HCT116 (cell line): ENCODE measurements around the gene STK39. TPM values are rescaled to one million over a fixed set of nuclear protein-coding genes. Genes with fewer than 3 reads are reported as not detected.

ENCODE experiments used
- ATAC-seq: fragments of 200-7000 bp; cut with Tn5 transposase; 2 replicates; pipeline ENCODE4 v1.9.1; 2020; ENCODE audit warnings: mild to moderate bottlenecking, moderate library complexity
- BruUV-seq: library from RNA; stranded (reverse); fragments of 400-500 nt; replicated peaks from 2 replicates; lab custom pipeline; 2021; lab: Mats Ljungman, UMichigan
- CTCF ChIA-PET: fragments of 300-600 bp; sonication (Branson Sonifier 250); formaldehyde crosslinking; loops from one replicate; lab custom pipeline; 2021; ENCODE audit warnings: antibody characterized with exemption; lab: Charles Lee
- POLR2A ChIA-PET: fragments of 300-600, 350-600 bp; sonication (Branson Sonifier 250); formaldehyde crosslinking; loops from one replicate; lab custom pipeline; 2021; ENCODE audit warnings: antibody characterized with exemption; lab: Charles Lee
- RAD21 ChIA-PET, 2 experiments: fragments of 300-600 bp; sonication (Branson Sonifier 250); formaldehyde crosslinking; loops; one replicate each; lab custom pipeline; 2023; ENCODE audit warnings: low total read pairs in 2 of 2; ENCODE audit not compliant: uncharacterized antibody in 2 of 2, unreplicated experiment in 2 of 2, low non-redundant PET in 1 of 2; lab: Charles Lee
- DNase-seq: peaks from one replicate; pipeline ENCODE4 v3.0.0-alpha.2; 2010; ENCODE audit warnings: low read depth, low spot score
- H2AFZ ChIP-seq: fragments of 200-600 bp; shearing (Covaris generic), sonication (generic); 2 replicates; pipeline ENCODE4 v1.6.1; 2017; ENCODE audit warnings: low read depth, mixed run types, mixed read lengths, antibody characterized with exemption, low read length; ENCODE audit not compliant: poor library complexity, severe bottlenecking
- H3K27ac ChIP-seq: 2 replicates; pipeline ENCODE4 v1.5.1; 2012; ENCODE audit warnings: low read depth, low read length
- H3K27me3 ChIP-seq: fragments of 200-600 bp; sonication (generic); 2 replicates; pipeline ENCODE4 v1.6.1; 2016; ENCODE audit warnings: mixed run types, low read length, mixed read lengths; ENCODE audit not compliant: insufficient read depth
- H3K36me3 ChIP-seq, 2 experiments: fragments of 200-500 bp in 1 of 2; fragments of 200-600 bp in 1 of 2; sonication (Bioruptor generic) in 1 of 2; sonication (generic) in 1 of 2; 2 replicates each; pipeline versions ENCODE4 v1.5.1 to v1.6.1; 2014 to 2016; ENCODE audit warnings: low read length in 2 of 2, inconsistent platforms in 1 of 2, mixed read lengths in 1 of 2, mixed run types in 1 of 2; ENCODE audit not compliant: insufficient read depth in 2 of 2, control insufficient read depth in 1 of 2
- H3K4me1 ChIP-seq, 2 experiments: fragments of 200-600 bp in 1 of 2; sonication (generic) in 1 of 2; 2 replicates each; pipeline versions ENCODE4 v1.5.1 to v1.6.1; 2012 to 2017; ENCODE audit warnings: low read length in 2 of 2, inconsistent platforms in 1 of 2, mild to moderate bottlenecking in 1 of 2, mixed read lengths in 1 of 2, mixed run types in 1 of 2, moderate library complexity in 1 of 2; ENCODE audit not compliant: insufficient read depth in 2 of 2, control insufficient read depth in 1 of 2
- H3K4me2 ChIP-seq: fragments of 200-600 bp; sonication (generic); 2 replicates; pipeline ENCODE4 v1.6.1; 2017; ENCODE audit warnings: mixed run types, low read length, mixed read lengths
- H3K4me3 ChIP-seq, 2 experiments: fragments of 200-600 bp in 1 of 2; sonication (generic) in 1 of 2; replicated peaks in 1 of 2; 2 replicates each; pipeline ENCODE4 v1.5.1; 2011 to 2016; ENCODE audit warnings: low read length in 2 of 2, control low read depth in 1 of 2, low read depth in 1 of 2, mild to moderate bottlenecking in 1 of 2, mixed read lengths in 1 of 2, mixed run types in 1 of 2
- H3K79me2 ChIP-seq: fragments of 200-600 bp; sonication (generic); 2 replicates; pipeline ENCODE4 v1.6.1; 2017; ENCODE audit warnings: mild to moderate bottlenecking, mixed run types, low read length, moderate library complexity, mixed read lengths; ENCODE audit not compliant: insufficient read depth
- H3K9ac ChIP-seq: fragments of 200-600 bp; sonication (generic); 2 replicates; pipeline ENCODE4 v1.6.1; 2016; ENCODE audit warnings: low read length, mixed read lengths
- H3K9me2 ChIP-seq: fragments of 200-600 bp; sonication (generic), shearing (Covaris generic); 2 replicates; pipeline ENCODE4 v1.6.1; 2017; ENCODE audit warnings: mixed run types, mild to moderate bottlenecking, moderate library complexity; ENCODE audit not compliant: insufficient read depth
- H3K9me3 ChIP-seq, 2 experiments: fragments of 200-500 bp in 1 of 2; fragments of 200-600 bp in 1 of 2; sonication (Bioruptor generic) in 1 of 2; sonication (generic) in 1 of 2; 2 replicates each; pipeline ENCODE4 v1.6.1; 2014 to 2017; ENCODE audit warnings: low read length in 2 of 2, mixed read lengths in 2 of 2, inconsistent platforms in 1 of 2, low read depth in 1 of 2, mild to moderate bottlenecking in 1 of 2, mixed run types in 1 of 2, moderate library complexity in 1 of 2; ENCODE audit not compliant: control insufficient read depth in 1 of 2, insufficient read depth in 1 of 2
- H4K20me1 ChIP-seq: fragments of 200-600 bp; sonication (generic), shearing (Covaris generic); 2 replicates; pipeline ENCODE4 v1.6.1; 2017; ENCODE audit warnings: mixed run types, mild to moderate bottlenecking, moderate library complexity; ENCODE audit not compliant: insufficient read depth
- CBX3 ChIP-seq: IDR thresholded peaks from 2 replicates; pipeline ENCODE4 v1.6.1; 2012; ENCODE audit warnings: low read depth
- EZH2 ChIP-seq: fragments of 200-600 bp; sonication (generic); IDR thresholded peaks from 2 replicates; pipeline ENCODE4 v1.6.1; 2017; ENCODE audit warnings: antibody characterized with exemption, mixed run types
- MAX ChIP-seq: IDR thresholded peaks from 2 replicates; pipeline ENCODE4 v1.6.1; 2012
- POLR2A ChIP-seq: IDR thresholded peaks from 2 replicates; pipeline ENCODE4 v1.7.0; 2011; ENCODE audit warnings: borderline replicate concordance; ENCODE audit not compliant: insufficient read depth, insufficient read length; ENCODE audit errors: extremely low read depth
- POLR2AphosphoS5 ChIP-seq: IDR thresholded peaks from 2 replicates; pipeline ENCODE4 v1.6.1; 2011; ENCODE audit warnings: mild to moderate bottlenecking, low read depth, low read length, moderate library complexity
- REST ChIP-seq: IDR thresholded peaks from 2 replicates; pipeline ENCODE4 v1.6.1; 2012; ENCODE audit warnings: low read depth
- SIN3A ChIP-seq: IDR thresholded peaks from 2 replicates; pipeline ENCODE4 v1.6.1; 2012; ENCODE audit warnings: low read depth
- SRF ChIP-seq: IDR thresholded peaks from 2 replicates; pipeline ENCODE4 v1.6.1; 2012; ENCODE audit warnings: low read depth
- YY1 ChIP-seq: IDR thresholded peaks from 2 replicates; pipeline ENCODE4 v1.6.1; 2011; ENCODE audit warnings: low read length, low read depth, moderate library complexity, mild to moderate bottlenecking; ENCODE audit not compliant: insufficient replicate concordance; ENCODE audit errors: extremely low read depth
- ZFX ChIP-seq: fragments of 450-650 bp; IDR thresholded peaks from 2 replicates; pipeline ENCODE4 v1.6.1; 2017
- intact Hi-C: fragments of 100-400 bp; cut with micrococcal nuclease; formaldehyde crosslinking; loops from 2 replicates; pipeline ENCODE4 v1.10.0; 2022
- total RNA-seq: library from RNA; stranded (reverse); gene quantifications from one replicate; pipeline ENCODE4 v1.2.1, GENCODE V29; 2021; ENCODE audit not compliant: unreplicated experiment
- TF ChIP-seq, protein P1 (sequence below), 3 experiments: fragments of 200-600 bp in 1 of 3; sonication (generic) in 1 of 3; IDR thresholded peaks in 2 of 3; conservative IDR thresholded peaks in 1 of 3; 2 replicates each; pipeline ENCODE4 v1.5.1; 2012 to 2017; ENCODE audit warnings: low read depth in 2 of 3, low read length in 2 of 3, antibody characterized with exemption in 1 of 3, borderline replicate concordance in 1 of 3, control low read depth in 1 of 3, mild to moderate bottlenecking in 1 of 3, mixed read lengths in 1 of 3, mixed run types in 1 of 3, moderate library complexity in 1 of 3; ENCODE audit not compliant: insufficient read depth in 1 of 3
- TF ChIP-seq, protein P2 (sequence below): IDR thresholded peaks from 2 replicates; pipeline ENCODE4 v1.6.1; 2011; ENCODE audit warnings: mild to moderate bottlenecking, low read length, moderate library complexity; ENCODE audit not compliant: insufficient replicate concordance; ENCODE audit errors: extremely low read depth

The STK39 gene
- total RNA-seq, 1 experiment from 2014 or later = 118 TPM

DNA sequence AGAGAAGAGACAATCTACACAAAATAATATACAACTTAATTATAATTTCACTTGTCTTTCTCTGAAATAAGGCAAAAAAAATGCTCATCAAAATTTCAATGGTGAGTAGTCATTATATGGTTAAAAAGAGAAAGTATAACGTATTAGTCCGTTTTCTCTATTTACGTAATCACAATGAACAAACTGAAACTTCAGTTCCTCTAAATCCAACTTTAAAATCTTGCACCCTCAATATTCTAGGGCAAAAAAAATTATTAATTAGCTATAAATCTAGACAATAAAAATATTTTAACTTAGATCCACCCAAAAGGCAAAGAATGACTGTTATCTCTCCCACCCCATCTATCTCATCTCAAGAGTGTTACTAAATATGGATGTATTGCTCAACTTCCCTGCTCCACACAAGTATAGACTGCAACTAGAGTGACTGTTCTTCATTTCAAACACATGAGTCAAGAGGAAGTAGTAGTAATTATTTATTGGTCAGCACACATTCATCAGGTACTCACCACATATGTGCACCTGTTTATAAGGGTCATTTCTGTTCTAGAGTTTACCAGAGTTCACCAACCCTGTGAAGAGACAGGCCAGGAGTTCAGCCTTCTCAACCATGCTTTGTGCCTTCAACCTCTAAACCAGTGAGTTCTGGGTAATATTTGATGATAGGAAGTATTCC, 36.4 kb downstream of the STK39 start (continued):
- TF ChIP-seq, protein P1, sequence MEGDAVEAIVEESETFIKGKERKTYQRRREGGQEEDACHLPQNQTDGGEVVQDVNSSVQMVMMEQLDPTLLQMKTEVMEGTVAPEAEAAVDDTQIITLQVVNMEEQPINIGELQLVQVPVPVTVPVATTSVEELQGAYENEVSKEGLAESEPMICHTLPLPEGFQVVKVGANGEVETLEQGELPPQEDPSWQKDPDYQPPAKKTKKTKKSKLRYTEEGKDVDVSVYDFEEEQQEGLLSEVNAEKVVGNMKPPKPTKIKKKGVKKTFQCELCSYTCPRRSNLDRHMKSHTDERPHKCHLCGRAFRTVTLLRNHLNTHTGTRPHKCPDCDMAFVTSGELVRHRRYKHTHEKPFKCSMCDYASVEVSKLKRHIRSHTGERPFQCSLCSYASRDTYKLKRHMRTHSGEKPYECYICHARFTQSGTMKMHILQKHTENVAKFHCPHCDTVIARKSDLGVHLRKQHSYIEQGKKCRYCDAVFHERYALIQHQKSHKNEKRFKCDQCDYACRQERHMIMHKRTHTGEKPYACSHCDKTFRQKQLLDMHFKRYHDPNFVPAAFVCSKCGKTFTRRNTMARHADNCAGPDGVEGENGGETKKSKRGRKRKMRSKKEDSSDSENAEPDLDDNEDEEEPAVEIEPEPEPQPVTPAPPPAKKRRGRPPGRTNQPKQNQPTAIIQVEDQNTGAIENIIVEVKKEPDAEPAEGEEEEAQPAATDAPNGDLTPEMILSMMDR (IDR thresholded peaks at IDR 0.05 in 2 of 3, conservative IDR thresholded peaks at IDR 0.05 in 1 of 3; ENCODE audit: borderline replicate concordance in 1 of 3, insufficient read depth in 1 of 3, low read depth in 2 of 3, low read length in 2 of 3) = no peak
- TF ChIP-seq ZFX = no peak
- TF ChIP-seq YY1 = no peak
- no peak for TF ChIP-seq POLR2A
- TF ChIP-seq, all 23 proteins: peak for 12

DNA sequence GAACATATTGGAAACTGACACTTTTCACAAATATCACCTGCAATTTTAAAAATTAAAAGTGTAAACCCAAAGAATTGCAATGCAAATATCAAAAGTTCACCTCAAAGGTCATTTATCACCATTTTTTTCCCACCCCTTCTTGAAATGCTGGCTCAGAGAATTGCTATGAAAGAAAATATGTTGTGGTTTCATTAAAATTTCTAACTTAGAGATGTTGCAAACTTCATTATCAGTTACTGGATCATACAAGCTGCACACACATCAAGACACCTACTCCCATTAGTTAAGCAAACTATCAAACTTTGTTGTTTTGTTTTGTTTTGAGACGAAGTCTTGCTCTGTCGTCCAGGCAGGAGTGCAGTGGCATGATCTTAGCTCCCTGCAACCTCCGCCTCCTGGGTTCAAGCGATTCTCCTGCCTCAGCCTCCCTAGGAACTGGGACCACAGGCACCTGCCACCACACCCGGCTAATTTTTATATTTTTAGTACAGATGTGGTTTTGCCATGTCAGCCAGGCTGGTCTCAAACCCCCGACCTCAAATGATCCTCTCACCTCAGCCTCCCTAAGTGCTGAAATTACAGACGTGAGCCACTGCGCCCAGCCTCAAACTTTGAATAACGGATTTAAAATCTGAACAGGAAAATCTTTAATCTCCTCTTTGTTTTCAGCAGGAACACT, 37.0 kb downstream of the STK39 start:
- H2AFZ ChIP-seq = no peak overlapping the region
- peak overlapping the region; percentile 64 for H3K4me2 ChIP-seq
- ATAC-seq (no peak), DNase-seq (no peak)
- H3K4me1 ChIP-seq = peaks cover 89 to 100% of the 10 kb centered on the region in 2 experiments
- peaks cover 98% of the 10 kb centered on the region for H3K79me2 ChIP-seq
- ChIA-PET POLR2A (interaction anchor here (1.0 to 2.9 kb wide), 5 partner anchors 9 to 21 kb away, joined by 3 to 17 read pairs (median 13); no protein-coding TSS in a partner anchor), CTCF (no interaction called here), RAD21 (no interaction called here)
- no peaks in the 10 kb centered on the region for H4K20me1 ChIP-seq
- peak overlapping the region in 1 of 2 experiments; percentile 29; a peak in 2 of 4 replicates for H3K4me3 ChIP-seq
- TF ChIP-seq SIN3A (no peak), EZH2 (no peak), REST (no peak), MAX (no peak; the same call in 1 of the 2 replicates), CBX3 (no peak), POLR2A (no peak), SRF (no peak), POLR2AphosphoS5 (no peak)
- TF ChIP-seq, protein P2, sequence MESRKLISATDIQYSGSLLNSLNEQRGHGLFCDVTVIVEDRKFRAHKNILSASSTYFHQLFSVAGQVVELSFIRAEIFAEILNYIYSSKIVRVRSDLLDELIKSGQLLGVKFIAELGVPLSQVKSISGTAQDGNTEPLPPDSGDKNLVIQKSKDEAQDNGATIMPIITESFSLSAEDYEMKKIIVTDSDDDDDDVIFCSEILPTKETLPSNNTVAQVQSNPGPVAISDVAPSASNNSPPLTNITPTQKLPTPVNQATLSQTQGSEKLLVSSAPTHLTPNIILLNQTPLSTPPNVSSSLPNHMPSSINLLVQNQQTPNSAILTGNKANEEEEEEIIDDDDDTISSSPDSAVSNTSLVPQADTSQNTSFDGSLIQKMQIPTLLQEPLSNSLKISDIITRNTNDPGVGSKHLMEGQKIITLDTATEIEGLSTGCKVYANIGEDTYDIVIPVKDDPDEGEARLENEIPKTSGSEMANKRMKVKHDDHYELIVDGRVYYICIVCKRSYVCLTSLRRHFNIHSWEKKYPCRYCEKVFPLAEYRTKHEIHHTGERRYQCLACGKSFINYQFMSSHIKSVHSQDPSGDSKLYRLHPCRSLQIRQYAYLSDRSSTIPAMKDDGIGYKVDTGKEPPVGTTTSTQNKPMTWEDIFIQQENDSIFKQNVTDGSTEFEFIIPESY = no peak
- BruUV-seq = no TSS peak
- H3K9ac ChIP-seq = peak overlapping the region; percentile 69
- H3K36me3 ChIP-seq = peaks cover 0 to 4% of the 10 kb centered on the region in 2 experiments; a peak in 1 of 4 replicates
- H3K27ac ChIP-seq = peak overlapping the region; percentile 99
- no peaks in the 10 kb centered on the region for H3K9me3 ChIP-seq
- no peaks in the 10 kb centered on the region for H3K9me2 ChIP-seq
- intact Hi-C loops = loop anchor here (2.0 kb wide), 1 partner anchor 44 kb away; no protein-coding TSS in a partner anchor
- no peaks in the 10 kb centered on the region for H3K27me3 ChIP-seq
